Fibroblast of the aortic adventitia (primary cell): ENCODE data around the gene SAP30L. TPM values are rescaled to one million over a fixed set of nuclear protein-coding genes. Genes with fewer than 3 reads are reported as not detected.

ENCODE experiments used
- DNase-seq: peaks from one replicate; pipeline ENCODE4 v3.0.0-alpha.2; 2010; ENCODE audit warnings: low read depth
- H3K4me3 ChIP-seq: 2 replicates; pipeline ENCODE4 v1.5.1; 2011; ENCODE audit warnings: low read depth, mild to moderate bottlenecking, control low read depth, low read length, moderate library complexity
- total RNA-seq: library from RNA; depleted of rRNA; stranded (reverse); fragments of >200 nt; gene quantifications from 2 replicates; pipeline ENCODE4 v1.2.3, GENCODE V29; 2012; ENCODE audit warnings: low replicate concordance
- TF ChIP-seq, protein P1 (sequence below): IDR thresholded peaks from 2 replicates; pipeline ENCODE4 v1.5.1; 2011; ENCODE audit warnings: mild to moderate bottlenecking, low read length, control low read depth, inconsistent platforms; ENCODE audit not compliant: insufficient read depth

Gene SAP30L, protein sequence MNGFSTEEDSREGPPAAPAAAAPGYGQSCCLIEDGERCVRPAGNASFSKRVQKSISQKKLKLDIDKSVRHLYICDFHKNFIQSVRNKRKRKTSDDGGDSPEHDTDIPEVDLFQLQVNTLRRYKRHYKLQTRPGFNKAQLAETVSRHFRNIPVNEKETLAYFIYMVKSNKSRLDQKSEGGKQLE
- total RNA-seq, result 21.5 and 30.3 TPM in 2 replicates

DNA sequence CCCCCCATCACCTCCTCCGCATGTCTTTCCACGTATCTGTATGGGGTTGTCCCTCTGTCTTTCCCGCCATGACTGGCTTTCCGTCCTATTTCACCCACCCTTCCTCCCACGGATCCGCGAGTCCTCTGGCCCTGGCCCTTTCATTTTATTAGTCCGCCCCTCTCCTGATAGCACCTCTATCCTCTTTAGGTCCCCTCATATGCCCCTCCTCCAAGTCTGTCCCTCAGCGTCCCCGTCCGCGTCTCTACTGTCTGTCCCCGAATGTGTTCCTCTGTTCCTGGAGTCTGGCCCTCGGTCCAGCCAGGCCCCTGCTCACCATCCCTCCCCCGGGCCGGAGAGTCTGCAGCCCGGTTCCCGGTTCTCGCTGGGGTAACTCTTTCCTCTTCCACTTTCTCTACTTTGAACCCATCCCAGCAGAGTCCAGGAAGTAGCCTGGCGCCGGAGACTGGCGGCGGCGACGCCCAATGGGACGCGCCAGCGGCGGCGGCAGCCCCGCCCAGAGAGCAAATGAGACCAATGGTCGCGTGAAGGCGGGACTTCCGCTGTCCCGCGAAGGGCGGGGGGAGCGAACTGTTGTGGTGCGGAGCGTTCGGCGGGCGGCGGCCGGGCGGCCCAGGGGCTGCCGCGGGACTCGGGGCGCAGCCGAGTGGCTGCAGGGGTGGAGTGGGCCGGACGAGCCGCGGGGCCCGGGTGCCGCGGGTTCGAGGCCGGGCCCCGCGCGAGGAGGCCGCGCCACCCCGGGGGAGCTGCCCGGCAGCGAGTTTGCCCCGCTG is at the start of gene SAP30L:
Gene SAP30L (plus strand): TSS at position 576 of the 773 bp plus-strand sequence. CDS start 608 bp downstream, outside the sequence.
- TF ChIP-seq, protein P1, sequence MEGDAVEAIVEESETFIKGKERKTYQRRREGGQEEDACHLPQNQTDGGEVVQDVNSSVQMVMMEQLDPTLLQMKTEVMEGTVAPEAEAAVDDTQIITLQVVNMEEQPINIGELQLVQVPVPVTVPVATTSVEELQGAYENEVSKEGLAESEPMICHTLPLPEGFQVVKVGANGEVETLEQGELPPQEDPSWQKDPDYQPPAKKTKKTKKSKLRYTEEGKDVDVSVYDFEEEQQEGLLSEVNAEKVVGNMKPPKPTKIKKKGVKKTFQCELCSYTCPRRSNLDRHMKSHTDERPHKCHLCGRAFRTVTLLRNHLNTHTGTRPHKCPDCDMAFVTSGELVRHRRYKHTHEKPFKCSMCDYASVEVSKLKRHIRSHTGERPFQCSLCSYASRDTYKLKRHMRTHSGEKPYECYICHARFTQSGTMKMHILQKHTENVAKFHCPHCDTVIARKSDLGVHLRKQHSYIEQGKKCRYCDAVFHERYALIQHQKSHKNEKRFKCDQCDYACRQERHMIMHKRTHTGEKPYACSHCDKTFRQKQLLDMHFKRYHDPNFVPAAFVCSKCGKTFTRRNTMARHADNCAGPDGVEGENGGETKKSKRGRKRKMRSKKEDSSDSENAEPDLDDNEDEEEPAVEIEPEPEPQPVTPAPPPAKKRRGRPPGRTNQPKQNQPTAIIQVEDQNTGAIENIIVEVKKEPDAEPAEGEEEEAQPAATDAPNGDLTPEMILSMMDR, result no peak
- peak; percentile 91 for DNase-seq
- peak within 1 kb of the TSS; percentile 92 for H3K4me3 ChIP-seq

DNA sequence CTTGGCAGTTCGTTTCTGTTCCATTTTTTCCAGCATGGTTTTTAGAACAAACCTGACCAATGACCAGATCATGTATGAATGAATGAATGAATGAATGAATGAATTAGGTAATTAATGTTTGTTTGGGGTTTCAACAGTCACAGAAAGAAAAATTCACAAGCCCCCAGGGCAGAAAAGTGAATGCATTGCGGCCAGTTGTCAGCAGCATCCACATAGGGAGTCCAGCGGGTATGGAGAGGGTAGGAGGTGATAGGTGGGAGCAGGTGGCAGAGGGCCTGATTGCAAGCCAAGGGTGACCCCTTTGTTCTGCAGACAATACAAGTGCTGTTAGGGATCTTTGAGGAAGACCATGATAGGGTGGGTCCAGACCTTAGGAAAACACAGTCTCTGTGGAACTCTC is 49.7 kb upstream of the SAP30L start:
- no peak for DNase-seq
- TF ChIP-seq, protein P1, result no peak
- no peak overlapping the region for H3K4me3 ChIP-seq

DNA sequence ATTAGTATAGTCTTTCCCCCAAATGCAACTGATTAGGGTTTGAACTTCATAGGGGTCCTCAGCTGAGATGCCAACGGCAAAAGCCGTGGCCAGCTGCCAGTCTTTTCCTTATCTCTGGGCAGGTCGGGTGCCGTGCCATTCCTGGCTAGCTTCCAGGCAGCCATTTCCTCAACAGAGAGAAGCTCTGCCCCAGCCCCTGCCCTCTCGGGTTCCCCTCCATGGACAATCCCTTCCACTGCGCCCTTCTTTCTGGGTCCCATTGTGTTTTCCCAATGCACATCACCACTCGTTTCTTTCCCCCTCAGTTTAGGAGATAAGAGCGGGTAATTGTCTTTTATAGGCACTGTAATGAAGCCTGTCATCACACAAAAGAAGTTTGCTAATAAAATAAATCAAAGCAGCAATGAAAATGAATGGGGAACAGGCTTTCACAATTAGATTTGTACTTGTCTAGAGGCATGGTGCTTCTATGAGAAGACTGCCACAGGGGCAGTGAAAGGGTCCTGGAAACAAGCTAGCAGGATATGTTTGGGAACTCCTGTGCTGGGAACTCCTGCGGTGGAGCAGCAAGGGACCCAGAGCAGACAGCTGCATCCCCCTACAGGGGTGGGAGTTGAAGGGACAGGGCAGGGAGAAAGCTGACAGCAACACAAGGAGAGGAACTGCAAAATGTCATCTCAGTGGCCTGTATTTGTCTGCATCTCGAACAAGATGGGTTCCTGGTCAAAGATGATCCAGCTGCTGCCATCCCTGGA is 48.0 kb upstream of the SAP30L start:
- TF ChIP-seq, protein P1, result no peak
- no peak overlapping the region for H3K4me3 ChIP-seq
- DNase-seq, result no peak

DNA sequence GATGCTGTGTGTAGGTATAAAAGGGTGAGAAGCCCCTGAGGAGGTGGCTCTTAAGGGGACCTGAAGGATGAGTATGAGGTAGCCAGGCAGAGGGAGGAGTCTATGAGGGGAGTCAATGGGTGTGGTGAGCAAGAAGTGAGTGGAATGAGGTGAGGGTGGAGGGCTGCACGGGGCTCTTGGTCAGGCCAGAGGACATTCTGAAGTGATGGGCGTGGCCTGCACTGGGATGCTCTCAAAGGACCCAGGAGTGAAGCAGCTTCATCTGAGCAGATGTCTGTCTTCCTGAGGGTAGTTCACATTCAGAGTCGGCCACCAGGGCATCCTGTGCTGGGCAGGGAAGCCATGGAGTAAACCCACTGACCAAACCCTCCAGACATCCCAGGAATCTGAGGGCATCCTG is 45.1 kb upstream of the SAP30L start:
- TF ChIP-seq, protein P1, result no peak
- no peak for DNase-seq
- H3K4me3 ChIP-seq, result no peak overlapping the region

DNA sequence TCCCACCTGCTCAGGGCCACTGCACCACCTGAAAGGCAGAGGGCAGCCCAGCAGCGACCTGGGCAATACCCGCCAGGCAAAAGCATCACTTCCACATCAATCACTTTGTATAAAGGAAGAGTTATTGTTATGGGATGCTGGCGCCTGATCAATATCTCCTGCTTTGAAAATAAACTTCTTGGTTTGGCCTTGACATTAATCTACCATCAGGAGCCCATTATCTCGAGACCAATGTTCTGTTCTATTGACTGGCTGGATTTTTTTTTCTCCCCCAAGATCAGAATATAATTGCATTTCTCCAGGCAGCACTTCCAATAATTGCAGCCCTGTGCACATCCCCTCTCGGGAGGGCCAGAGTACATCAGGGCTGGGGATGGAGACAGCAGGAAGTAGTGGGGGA is 44.4 kb upstream of the SAP30L start:
- no peak for DNase-seq
- TF ChIP-seq, protein P1, result no peak
- H3K4me3 ChIP-seq, result no peak overlapping the region

DNA sequence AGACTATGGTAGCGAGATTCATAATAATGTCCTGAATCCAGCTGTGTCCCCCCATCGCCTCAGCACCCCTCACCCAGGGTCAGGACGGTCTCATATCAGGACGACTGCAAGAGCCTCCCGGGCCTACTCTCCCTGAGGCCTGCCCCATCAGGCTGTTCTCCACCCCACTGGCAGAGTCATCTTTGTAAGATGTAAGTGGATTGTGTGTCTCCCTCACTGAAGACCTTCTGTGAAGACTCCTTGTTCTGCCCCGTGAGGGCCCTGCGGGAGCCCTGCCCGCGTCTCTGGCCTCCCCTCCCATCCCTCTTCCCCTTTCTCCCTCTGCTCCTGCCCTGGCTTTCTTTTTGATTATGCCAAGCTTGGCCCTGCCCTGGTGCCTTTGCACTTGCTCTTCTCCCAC is 43.9 kb upstream of the SAP30L start:
- TF ChIP-seq, protein P1, result no peak
- H3K4me3 ChIP-seq, result no peak overlapping the region
- no peak for DNase-seq
